NCI-H1694 (cell line): ENCODE results near the gene IL20RB.
"Not testable (repeated sequence)": the region's sequence is repeated elsewhere in the genome, so short reads cannot be mapped to it uniquely, and the experiment has no call there.

Experiments
- DNase-seq: peaks from one replicate; lab custom pipeline; 2025; lab: John Stamatoyannopoulos, UW

Gene IL20RB

DNA sequence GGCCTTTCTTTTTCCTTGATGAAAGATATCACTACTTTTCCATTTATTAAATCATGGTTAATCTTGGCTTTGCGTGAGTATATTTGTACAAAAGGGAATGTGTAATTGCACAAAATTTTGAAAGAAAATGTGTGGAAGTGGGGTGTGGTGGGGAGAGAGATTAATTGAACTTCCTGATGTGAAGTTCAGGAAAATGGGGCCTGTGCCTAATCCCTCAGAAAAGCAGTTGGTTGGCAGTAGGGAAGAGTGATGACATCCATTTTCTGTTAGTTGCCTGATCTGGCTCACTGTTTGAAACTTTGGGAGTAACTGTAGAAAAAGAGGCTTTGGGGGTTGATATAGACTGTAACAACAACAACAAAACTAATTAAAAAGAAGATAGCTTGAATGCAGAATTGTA lies 10.8 kb upstream of the IL20RB start:
- DNase-seq: no peak

DNA sequence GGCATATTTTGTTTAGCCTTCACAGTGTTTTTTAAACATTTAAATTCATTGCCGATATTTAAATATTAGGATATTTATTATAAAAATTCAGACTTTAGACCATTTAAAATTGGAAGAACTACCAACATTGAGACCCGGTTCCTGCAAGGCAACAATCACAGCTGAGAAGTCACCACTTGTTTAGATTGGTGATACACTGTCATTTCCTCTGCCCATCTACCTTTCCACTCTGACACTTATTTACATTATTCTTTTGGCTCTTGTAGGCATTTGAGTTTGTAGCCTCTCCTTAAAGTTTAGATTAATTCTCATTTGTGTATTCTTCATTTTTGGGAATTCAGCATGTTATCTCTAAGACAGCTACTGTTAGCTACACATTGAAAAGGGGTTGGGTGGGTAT lies 10.3 kb upstream of the IL20RB start:
- no peak for DNase-seq

DNA sequence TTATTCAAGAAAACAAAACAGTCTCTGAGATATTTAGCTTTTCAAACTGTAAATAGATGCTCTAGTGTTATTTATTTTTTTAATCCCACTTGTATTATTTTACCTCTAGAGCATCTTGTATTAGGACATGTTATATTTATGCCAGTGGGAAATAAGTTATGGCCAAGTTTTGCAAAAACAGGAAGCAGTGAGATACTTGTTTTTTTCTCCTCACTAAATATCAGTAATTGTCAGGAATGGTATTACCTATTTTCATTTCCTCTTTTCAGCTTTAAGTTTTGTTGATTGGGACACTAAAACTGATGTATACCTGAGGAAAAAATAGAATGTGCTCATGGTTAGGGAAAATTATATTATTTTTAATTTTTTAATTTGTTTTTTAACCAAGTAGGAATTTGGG lies 8.6 kb upstream of the IL20RB start:
- DNase-seq: no peak

DNA sequence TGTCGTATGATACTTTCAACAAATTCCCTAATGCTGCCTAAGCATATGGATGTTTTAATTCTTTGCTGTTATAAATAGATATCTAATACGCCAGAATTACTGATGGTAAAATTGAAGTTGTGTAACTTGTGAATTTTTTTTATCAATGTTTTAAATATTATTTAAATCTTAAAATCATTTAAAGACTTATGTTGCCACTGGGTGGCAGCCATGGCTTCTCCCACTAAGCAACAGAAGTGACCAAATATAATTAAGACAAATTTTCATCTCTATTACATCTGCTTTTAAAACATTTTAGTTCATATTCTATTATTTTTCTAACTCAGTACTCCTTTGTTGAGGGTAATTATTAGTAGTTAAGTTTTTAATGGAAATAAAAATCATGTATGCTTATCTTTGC lies 8.1 kb upstream of the IL20RB start:
- DNase-seq: peak; percentile 12

DNA sequence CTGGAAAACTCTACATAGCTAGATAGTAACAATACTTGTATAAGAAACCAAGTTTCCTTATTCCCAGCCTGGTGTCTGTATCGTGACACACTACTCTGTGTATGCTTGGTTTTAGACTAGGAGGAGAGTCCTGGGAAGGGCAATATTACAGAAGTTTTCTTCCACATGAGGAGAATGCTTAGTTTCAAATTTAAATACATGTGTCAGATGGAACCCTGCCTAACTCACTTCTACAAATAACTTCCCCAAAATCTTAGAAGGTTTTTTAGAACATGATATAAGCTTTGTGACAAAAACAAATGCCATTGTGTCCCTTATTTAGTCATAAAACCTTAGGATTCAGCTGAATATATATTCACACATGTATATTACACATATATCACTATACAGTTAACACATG lies 7.2 kb upstream of the IL20RB start:
- no peak for DNase-seq

DNA sequence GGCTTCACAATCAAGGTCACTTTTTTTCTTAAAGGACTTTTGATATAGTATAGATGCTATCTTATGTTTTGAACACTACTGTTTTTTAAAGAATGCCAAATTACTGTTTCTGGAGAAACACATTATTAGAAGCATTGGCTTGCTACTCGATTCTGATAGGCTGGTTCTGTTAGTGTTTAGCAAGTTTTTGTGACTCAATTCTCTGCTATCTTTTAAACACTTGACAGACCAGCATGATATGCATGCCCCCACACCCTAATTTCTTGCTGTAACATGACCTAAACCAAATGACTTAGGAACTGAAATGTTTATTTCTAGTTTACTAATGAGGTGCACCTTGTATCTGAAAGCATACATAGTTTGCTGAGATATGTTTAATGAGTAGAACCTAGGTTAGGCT lies 5.5 kb upstream of the IL20RB start:
- no peak for DNase-seq

DNA sequence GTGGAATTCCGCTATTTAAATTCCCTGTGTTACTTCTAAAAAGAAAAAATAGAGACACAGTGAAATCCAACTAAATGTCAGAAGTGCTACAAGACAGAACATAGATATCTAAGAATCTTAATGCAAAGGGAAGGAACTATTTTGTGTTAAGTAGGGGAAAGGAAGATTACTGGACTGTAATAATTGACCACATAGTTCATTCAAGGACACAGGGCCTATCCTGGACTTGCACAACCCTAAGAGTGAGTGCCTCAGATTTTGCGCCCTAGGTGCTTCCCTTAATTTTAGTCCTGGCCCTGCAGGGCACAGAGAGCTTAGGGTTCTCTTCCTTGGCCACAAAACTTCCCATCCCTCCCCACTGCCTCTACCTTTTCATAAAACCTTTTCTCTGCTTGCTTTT lies 3.5 kb upstream of the IL20RB start:
- no peak for DNase-seq

DNA sequence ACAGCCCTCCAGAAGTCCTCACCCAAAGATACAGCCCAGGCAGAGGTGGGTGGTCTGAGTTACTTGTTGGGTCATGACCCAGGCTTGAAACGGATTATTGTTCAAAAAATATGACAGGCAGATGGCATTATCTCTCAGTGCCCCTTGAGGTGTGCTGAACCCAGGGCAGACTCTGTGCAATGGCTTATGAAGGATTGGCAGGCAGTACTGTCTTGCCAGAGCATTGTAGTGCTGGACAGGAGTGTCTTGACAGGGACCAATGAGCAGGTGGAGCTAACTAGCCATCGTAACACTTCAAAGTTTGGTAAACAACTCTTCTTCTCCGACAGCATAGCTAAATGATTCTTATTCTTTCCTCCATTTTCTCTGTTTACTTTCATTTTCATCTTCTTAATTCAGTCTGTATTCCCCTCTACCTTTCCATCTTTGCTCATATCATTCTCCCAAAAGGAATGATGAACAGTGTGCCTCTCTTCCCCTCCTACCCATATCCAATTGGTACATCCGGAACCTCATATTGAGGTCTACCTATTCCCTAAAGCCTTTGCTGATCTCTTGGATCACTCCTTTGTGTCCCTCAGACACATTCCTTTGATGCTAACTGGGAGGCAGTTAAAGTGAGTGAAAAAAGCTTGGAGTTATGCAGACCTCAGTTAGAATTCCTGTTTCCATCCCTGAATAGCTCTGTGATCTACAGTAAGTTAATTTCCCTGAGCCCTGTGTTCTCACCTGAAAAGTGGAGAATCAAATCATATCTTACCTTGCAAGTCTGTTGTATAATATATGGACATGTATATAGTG lies 2.6 kb upstream of the IL20RB start:
- no peak for DNase-seq

DNA sequence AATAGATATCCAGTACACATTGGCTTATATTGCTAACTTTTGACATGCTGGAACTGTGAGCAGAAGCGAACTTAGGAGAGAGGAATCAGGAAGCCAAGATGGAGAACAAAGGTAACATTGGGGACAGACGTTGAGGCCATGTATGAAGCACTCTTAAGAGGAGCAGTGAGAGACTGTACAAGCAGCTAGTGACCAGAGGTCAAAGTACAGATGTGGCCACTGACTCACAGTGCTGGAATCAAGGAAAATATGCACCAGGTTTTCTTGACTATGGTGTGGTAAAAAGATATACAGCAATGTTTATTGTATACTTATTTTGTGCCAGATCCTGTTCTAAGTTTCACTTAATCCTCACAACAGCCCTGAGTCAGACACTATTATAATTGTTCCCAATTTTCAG lies 2.0 kb upstream of the IL20RB start:
- DNase-seq: no peak

DNA sequence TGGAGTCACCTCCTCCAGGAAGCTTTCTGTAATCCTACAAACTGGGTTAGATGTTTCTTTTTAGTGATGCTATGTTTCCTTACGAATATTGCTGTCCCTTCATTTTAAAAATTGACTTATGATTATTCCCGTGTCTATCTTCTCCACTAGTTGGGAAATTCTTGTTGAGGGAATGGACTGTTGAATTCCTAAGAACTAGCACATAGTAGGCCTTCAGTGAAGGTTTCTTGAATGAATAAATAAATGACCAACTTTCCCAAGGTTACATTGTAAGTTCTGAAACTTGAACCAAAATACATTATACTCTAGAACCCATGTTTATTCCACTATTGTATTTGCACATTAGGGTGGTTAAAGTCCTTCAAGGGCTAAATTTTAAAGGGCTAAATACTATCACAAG lies 812 bp upstream of the IL20RB start:
- DNase-seq: no peak

DNA sequence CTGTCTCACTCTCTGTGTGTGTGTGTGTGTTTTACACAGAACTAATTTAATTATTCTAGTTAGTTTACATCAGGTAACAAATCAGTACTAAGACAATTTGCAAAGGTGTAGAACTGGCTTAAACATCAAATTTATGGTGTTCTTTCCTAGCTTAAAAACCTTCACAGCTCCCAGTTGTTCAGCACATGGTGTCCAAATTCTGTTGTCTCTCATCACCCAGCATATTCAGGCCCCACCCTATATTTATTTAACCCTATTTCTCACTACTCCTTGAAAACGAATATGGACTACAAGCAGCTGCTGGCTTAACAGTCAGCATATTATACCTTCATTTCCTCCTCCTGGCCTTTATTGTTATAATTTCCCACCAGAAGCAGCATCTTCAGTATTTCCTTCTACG lies 1.2 kb downstream of the IL20RB start:
- DNase-seq: no peak

DNA sequence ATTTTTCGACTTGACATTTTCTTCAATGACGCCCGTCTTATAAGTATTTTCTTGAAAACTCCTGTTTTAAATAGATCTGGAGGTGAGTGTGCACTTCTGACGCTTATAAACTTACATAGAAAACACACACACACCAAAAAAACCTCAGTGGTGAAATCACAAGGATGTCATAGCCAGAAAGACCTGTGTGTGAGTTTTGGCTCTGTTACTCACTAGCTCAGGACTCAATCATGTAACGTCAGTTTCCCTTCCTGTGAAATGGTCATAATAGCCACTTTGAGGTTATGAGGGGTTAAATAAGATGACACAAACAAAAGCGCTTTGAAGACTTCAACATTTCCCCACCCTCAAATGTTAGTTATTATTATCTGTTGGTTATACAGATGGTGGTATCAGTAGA lies 1.8 kb downstream of the IL20RB start:
- DNase-seq: no peak

DNA sequence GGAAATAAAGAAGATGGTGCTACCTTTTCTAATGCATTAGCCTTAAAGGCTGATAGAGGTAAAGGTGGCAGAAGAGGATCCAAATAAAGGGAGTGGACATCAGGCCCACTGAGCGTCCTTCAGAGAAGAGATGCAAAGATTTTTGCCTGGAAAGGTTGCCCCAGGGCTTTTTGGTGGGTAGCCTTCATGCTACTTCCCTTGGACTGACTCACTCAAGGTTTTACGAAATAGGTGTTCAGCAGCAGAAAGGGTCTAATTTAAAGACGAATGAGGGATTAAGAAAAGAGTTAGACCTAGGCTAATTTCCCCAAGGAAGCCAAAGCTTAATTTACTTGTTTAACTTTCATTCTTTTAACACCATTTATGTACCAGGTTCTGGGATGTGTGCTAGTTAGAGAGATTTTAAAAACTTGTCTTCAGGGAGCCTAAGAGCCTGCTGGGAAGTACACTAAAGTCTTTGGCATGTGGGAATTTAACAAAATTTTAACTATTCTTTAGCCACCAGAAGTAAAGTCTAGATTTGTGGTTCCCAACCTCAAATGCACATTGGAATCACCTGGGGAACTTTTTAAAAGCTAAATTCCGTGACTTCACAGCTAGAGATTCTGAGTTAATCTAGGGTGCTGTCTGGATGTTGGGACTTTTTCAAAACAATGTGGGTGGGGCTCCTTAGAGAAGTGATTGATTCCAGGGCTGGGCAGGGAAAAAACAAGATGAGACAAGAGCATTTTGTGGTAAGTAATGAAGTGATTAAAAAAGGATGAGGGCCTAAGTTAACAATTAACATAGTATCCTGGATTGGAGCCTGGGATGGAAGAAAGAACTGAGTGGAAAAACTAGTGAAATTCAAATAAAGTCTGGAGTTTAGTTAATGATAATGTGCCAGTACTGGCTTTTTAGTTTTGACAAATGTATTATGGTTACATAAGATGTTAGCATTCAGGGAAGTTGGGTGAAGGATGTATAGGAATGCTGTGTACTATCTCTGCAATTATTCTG lies 3.4 kb downstream of the IL20RB start:
- no peak for DNase-seq

DNA sequence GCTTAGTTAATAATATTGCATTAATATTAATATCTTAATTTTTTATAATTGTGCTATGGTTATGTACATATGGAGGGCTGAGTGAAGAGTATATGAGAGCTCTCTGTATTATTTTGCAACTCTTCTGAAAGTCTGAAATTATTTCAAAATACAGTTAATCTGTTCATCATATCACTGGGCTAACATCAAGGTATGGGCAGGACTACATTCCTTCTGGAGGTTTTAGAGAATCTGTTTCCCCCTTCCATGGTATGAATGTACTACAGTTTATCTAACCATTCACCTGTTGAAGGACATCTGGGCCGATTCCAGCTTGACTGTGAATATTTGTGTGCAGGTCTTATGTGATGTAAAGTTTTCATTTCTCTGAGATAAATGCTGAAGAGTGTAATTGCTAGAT lies 5.1 kb downstream of the IL20RB start:
- no peak for DNase-seq

DNA sequence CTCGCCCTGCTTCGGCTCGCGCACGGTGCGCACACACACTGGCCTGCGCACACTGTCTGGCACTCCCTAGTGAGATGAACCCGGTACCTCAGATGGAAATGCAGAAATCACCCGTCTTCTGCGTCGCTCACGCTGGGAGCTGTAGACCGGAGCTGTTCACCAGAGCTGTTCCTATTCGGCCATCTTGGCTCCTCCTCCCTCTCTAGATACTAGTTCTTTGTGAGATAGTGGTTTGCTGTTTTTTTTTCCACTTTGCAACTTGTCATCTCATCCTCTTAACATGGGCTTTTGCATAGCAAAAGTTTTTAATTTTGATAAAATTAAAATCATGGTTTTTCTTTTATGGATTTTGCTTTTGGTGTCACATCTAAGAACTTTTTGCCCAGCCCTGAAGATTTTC lies 11.8 kb downstream of the IL20RB start:
- not testable (repeated sequence) for DNase-seq

DNA sequence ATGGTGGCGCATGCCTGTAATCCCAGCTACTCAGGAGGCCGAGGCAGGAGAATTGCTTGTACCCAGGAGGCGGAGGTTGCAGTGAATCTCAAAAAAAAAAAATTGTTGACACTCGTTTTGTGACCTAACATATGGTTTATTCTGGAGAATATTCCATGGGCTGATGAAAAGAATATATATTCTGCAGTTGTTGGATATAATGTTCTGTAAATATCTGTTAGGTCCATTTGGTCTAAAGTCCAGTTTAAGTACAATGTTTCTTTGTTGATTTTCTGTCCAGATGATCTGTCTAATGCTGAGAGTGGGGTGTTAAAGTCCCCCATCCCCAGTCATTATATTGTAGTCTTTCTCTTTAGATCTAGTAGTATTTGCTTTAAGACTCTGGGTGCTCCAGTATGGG lies 15.6 kb downstream of the IL20RB start:
- DNase-seq: no peak

DNA sequence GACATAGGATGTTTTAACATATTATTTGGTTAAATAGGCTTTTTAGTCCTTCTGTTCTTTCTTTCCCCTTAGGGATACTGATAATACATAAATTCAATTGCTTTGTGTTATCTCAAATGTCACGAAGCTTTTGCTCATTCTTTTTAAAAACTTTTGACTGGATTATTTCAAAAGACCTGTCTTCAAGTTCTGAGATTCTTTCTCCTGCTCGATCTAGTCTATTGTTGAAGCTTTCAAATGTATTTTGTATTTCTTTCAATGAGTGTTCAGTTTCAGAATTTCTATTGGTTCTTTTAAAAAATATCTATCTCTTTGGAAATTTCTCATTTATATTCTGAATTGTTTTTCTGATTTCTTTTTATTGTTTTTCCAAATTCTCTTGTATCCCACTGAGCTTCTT lies 16.9 kb downstream of the IL20RB start:
- DNase-seq: no peak

DNA sequence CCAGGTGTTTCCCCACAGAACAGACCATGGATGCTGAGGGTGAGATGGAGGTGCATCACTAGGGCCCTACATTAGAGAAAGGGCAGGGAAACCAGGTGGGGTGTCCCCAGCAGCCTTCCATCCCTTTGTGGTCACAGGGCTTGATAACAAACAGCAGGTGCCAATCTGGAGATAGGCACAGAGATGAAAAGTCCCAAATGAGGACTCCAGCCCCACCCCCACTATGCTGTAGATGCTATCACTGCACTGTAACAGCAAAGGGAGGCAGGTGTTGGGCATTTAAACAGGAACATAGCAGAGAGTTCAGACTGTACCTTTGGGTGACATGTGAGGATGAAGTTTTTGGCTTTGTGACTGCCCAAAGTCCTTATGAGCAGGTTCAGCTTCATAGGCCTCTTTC lies 21.4 kb downstream of the IL20RB start:
- no peak for DNase-seq

DNA sequence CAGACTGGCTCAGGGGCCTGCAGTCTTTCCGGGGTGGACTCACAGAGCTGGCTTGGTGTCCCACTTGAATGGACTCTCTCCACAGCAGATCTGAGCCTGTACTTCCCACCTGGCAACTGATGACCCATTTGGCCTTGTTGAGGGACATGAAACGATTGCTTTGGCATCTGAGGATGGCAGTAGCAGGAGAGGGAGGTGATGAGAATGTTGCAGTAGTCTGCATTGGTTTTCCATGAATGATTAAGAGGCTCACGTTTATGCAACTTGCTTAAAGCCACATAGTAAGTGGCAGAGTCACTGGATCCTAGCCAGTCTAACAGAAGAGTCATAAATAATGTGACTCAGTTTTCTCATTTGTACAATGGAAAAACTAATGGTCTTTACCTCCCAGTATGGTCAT lies 21.9 kb downstream of the IL20RB start:
- DNase-seq: no peak

DNA sequence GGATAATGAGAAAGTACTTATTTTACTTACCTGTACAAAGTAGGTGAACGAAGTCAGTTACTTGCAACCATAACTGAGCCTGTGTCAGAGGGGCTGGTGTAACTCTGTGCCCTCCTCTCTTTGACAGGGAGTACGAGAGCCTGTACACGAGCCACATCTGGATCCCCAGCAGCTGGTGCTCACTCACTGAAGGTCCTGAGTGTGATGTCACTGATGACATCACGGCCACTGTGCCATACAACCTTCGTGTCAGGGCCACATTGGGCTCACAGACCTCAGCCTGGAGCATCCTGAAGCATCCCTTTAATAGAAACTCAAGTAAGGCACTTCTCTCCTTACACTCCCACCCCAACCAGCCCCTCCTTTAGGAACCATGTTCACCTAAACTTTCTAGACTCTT lies 24.2 kb downstream of the IL20RB start:
- DNase-seq: no peak

DNA sequence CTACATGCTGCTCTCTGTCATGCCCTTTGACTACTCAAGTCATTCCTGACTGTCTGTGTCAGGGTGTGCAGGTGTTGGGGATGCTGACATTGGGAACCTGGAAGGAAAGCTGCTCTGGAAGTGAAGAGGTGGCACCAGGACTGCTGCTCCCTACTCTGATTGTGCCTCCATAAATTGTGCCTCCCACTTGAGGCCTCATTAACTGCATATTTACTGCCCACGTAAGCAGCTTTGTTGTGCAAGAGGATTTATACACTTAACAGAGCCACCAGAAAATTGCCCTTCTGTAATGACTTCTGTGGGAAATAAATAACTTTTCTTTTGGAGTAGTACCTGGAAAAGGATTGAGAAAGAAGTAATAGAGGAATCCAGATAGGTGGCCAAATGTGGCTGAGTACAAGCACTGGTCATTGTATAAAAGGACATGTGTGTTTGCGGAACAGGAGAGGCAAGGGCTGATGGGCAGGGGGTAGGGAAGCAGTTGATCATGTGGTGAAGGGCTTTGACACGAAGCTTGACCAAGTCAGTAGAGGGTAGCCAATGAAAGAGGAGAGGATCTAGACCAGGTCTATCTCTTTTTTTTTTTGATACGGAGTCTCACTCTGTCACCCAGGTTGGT lies 24.8 kb downstream of the IL20RB start:
- DNase-seq: no peak

DNA sequence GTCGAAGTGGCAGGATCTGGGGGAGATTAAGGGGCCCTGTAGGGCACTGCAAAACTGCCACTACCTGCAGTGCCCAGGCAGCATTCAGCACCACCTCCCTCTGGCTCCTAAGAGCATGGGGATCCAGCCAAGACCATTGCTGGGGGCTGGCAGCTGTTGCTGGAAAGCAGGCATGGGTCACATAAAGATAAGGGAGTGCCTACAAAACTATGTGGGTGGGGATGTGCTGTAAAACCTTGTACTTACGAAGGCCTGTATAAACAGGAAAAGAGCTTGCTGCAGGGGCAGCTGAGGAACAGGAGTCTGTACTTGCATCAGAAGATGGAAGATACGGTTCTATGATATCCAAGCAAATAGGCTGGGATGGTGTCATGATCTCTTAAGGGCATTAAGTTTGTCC lies 27.1 kb downstream of the IL20RB start:
- no peak for DNase-seq
